Endothelial cell of umbilical vein (primary cell): Measurements from ENCODE around the gene MCC. TPM values are rescaled to one million over a fixed set of nuclear protein-coding genes. Genes with fewer than 3 reads are reported as not detected.
"Not testable (repeated sequence)": the region's sequence is repeated elsewhere in the genome, so short reads cannot be mapped to it uniquely, and the experiment has no call there.

Source experiments
- BruUV-seq: library from RNA; stranded (reverse); fragments of 400-500 nt; replicated peaks from 2 replicates; lab custom pipeline; 2021; lab: Mats Ljungman, UMichigan
- CTCF ChIA-PET: fragments of 300-600, 350-600 bp; sonication (Branson Sonifier 250); formaldehyde crosslinking; loops from one replicate; lab custom pipeline; 2021; ENCODE audit warnings: antibody characterized with exemption, inconsistent platforms; lab: Charles Lee
- POLR2A ChIA-PET: fragments of 300-600, 350-600 bp; sonication (Branson Sonifier 250); formaldehyde crosslinking; loops from one replicate; lab custom pipeline; 2021; ENCODE audit warnings: antibody characterized with exemption, inconsistent platforms; lab: Charles Lee
- DNase-seq: peaks from one replicate; pipeline ENCODE4 v3.0.0-alpha.2; 2011; ENCODE audit warnings: low read depth, low spot score
- FAIRE-seq: peaks from 2 replicates; lab custom pipeline; 2011; peaks lifted over from hg19 to GRCh38; lab: Jason Lieb, UNC
- H2AFZ ChIP-seq: 2 replicates; pipeline ENCODE4 v1.6.0; 2012; ENCODE audit warnings: low read depth, low read length, control low read depth, inconsistent platforms
- H3K27ac ChIP-seq: 2 replicates; pipeline ENCODE4 v1.5.1; 2011; ENCODE audit warnings: low read depth, mild to moderate bottlenecking, control low read depth, low read length, moderate library complexity; ENCODE audit not compliant: insufficient read depth
- H3K27me3 ChIP-seq, 2 experiments: 2 replicates each; pipeline versions ENCODE4 v1.6.0 to v1.6.1; 2011; ENCODE audit warnings: low read length in 2 of 2, mixed read lengths in 1 of 2; ENCODE audit not compliant: control insufficient read depth in 2 of 2, insufficient read depth in 2 of 2
- H3K36me3 ChIP-seq, 2 experiments: 2 replicates in 1 of 2; 3 replicates in 1 of 2; pipeline ENCODE4 v1.5.1; 2011; ENCODE audit warnings: low read length in 2 of 2, mild to moderate bottlenecking in 1 of 2, moderate library complexity in 1 of 2; ENCODE audit not compliant: control insufficient read depth in 2 of 2, insufficient read depth in 2 of 2; ENCODE audit errors: extremely low read depth in 1 of 2
- H3K4me1 ChIP-seq: 3 replicates; pipeline ENCODE4 v1.5.1; 2011; ENCODE audit warnings: mild to moderate bottlenecking, low read length; ENCODE audit not compliant: control insufficient read depth, insufficient read depth; ENCODE audit errors: extremely low read depth
- H3K4me2 ChIP-seq: 2 replicates; pipeline ENCODE4 v1.6.1; 2011; ENCODE audit warnings: low read length, control low read depth, mixed read lengths; ENCODE audit not compliant: insufficient read depth
- H3K4me3 ChIP-seq, 3 experiments: fragments of 200-600 bp in 1 of 3; sonication (generic), shearing (Covaris generic) in 1 of 3; replicated peaks in 1 of 3; 2 replicates each; pipeline ENCODE4 v1.5.1; 2011 to 2016; ENCODE audit warnings: control low read depth in 3 of 3, low read length in 3 of 3, mild to moderate bottlenecking in 2 of 3, inconsistent platforms in 1 of 3, low read depth in 1 of 3, moderate library complexity in 1 of 3; ENCODE audit not compliant: insufficient read depth in 1 of 3
- H3K79me2 ChIP-seq: 2 replicates; pipeline ENCODE4 v1.6.0; 2012; ENCODE audit warnings: low read length, inconsistent platforms; ENCODE audit not compliant: control insufficient read depth, insufficient read depth
- H3K9ac ChIP-seq: replicated peaks from 2 replicates; pipeline ENCODE3; 2011; ENCODE audit warnings: low read length, control low read depth; ENCODE audit not compliant: insufficient read depth; ENCODE audit errors: extremely low read depth
- H3K9me1 ChIP-seq: replicated peaks from 3 replicates; pipeline ENCODE4 v1.6.0; 2011; ENCODE audit warnings: mild to moderate bottlenecking, low read length; ENCODE audit not compliant: control insufficient read depth, insufficient read depth; ENCODE audit errors: extremely low read depth
- H3K9me3 ChIP-seq: replicated peaks from 2 replicates; pipeline ENCODE4 v1.5.1; 2012; ENCODE audit warnings: low read length, inconsistent platforms; ENCODE audit not compliant: control insufficient read depth, insufficient read depth
- H4K20me1 ChIP-seq: replicated peaks from 2 replicates; pipeline ENCODE3; 2011; ENCODE audit warnings: mild to moderate bottlenecking, low read length; ENCODE audit not compliant: control insufficient read depth, insufficient read depth; ENCODE audit errors: extremely low read depth
- CTCF ChIP-seq, 2 donors: IDR thresholded peaks; 1 replicate in 1 of 2; 2 replicates in 1 of 2; pipeline ENCODE4 v1.5.1; 2011; ENCODE audit warnings: low read length in 2 of 2, mild to moderate bottlenecking in 2 of 2, moderate library complexity in 2 of 2, control low read depth in 1 of 2, inconsistent platforms in 1 of 2, low read depth in 1 of 2; ENCODE audit not compliant: insufficient read depth in 1 of 2; ENCODE audit errors: extremely low read depth in 1 of 2
- EZH2 ChIP-seq: IDR thresholded peaks from 2 replicates; pipeline ENCODE4 v1.6.1; 2012; ENCODE audit warnings: borderline replicate concordance, low read depth, mild to moderate bottlenecking, moderate library complexity, low read length, inconsistent platforms; ENCODE audit not compliant: severe bottlenecking
- FOS ChIP-seq: IDR thresholded peaks from 2 replicates; pipeline ENCODE4 v1.6.1; 2011; ENCODE audit warnings: mild to moderate bottlenecking, low read length, moderate library complexity, borderline replicate concordance; ENCODE audit not compliant: insufficient read depth
- GATA2 ChIP-seq: IDR thresholded peaks from 2 replicates; pipeline ENCODE4 v1.7.0; 2011; ENCODE audit warnings: low read depth, mild to moderate bottlenecking, moderate library complexity, mixed read lengths, low read length; ENCODE audit not compliant: insufficient read length, insufficient read depth
- JUN ChIP-seq: IDR thresholded peaks from 2 replicates; pipeline ENCODE4 v1.6.1; 2011; ENCODE audit warnings: borderline replicate concordance, low read depth; ENCODE audit not compliant: insufficient read length, insufficient read depth
- MYC ChIP-seq: IDR thresholded peaks from one replicate; pipeline ENCODE4 v1.6.1; 2011; ENCODE audit warnings: mild to moderate bottlenecking, low read depth, low read length
- POLR2A ChIP-seq: IDR thresholded peaks from 2 replicates; pipeline ENCODE4 v1.6.1; 2012; ENCODE audit warnings: low read depth, mild to moderate bottlenecking, control low read depth, low read length
- POLR2AphosphoS5 ChIP-seq: IDR thresholded peaks from 2 replicates; pipeline ENCODE4 v1.6.1; 2012; ENCODE audit warnings: low read depth, mild to moderate bottlenecking, control low read depth, low read length, moderate library complexity; ENCODE audit not compliant: insufficient read depth
- dilution Hi-C: fragments of 300-500 bp; cut with MboI; formaldehyde crosslinking; loops from one replicate; pipeline ENCODE4 v1.15.0; 2019; ENCODE audit warnings: low sequenced_read_pairs; ENCODE audit not compliant: extremely low pct_ligation_motif_present
- intact Hi-C: fragments of 100-400 bp; cut with micrococcal nuclease; formaldehyde crosslinking; loops from one replicate; pipeline ENCODE4 v1.10.0; 2022
- polyA plus RNA-seq, 4 experiments: library from polyadenylated mRNA; depleted of rRNA in 3 of 4; stranded (reverse) in 3 of 4; unstranded in 1 of 4; fragments of >200 nt; gene quantifications; 2 replicates each; pipeline versions ENCODE4 v1.2.1 to v1.2.3, GENCODE V29; 2011 to 2012; ENCODE audit warnings: missing spikeins in 1 of 4
- total RNA-seq: library from RNA; stranded (reverse); gene quantifications from 2 replicates; pipeline ENCODE4 v1.2.3, GENCODE V29; 2021
- TF ChIP-seq, protein P1 (sequence below): IDR thresholded peaks from 2 replicates; pipeline ENCODE4 v1.6.1; 2011; ENCODE audit not compliant: insufficient read depth, insufficient read length

Gene MCC
- total and polyA plus RNA-seq, 2 donors (not counting 3 experiments of a cell fraction or from before 2014, with no cell fraction given): 6.9 to 27.5 TPM

DNA sequence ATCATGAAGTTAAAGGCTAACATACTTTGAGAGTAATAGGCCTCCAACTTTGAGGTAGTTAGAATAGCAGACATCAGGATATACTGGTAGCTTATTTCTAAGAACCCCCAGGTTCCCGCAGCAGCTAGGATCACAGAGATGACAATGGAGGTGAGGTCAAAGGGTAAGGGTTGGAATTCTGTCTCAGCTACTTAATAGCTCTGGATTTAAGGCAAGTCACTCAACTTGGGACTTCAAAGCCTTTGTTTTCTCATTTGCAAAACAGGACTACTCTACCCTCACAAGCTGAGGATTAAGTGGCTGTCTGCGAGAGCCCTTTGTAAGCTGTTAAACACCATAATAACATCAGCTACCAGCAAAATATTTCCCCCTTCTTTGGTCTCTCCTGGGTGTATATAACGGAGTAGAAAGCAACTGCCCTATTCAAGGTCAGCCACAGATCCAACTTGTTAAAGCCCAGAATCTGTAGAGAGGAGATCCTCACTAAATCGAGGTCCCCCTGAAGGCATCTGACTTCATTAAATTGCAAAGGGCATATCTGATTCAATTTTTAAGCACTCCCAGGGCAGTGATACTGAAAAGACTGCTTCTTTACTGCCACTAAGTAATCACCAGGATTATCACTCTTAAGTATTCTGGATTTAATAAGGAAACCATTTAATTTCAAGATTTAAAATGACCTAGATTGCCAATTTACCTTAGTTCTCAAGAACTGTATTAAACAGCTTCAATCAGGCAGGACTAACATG lies 407.0 kb downstream of the MCC start:
- Histone ChIP-seq H3K36me3 (peaks cover 0 to 8% of the 10 kb centered on the region in 2 experiments), H3K4me3 (no peak overlapping the region), H3K4me2 (peak overlapping the region; percentile 51), H3K27ac (peak overlapping the region; percentile 69), H3K9me1 (no peaks in the 10 kb centered on the region), H2AFZ (no peak overlapping the region), H3K79me2 (no peaks in the 10 kb centered on the region), H3K27me3 (no peaks in the 10 kb centered on the region), H4K20me1 (no peaks in the 10 kb centered on the region), H3K9me3 (no peaks in the 10 kb centered on the region), H3K9ac (peak overlapping the region; percentile 28), H3K4me1 (peaks cover 19% of the 10 kb centered on the region)
- intact Hi-C loops: loop anchor here (5.0 kb wide), 1 partner anchor 84 kb away; no protein-coding TSS in a partner anchor
- ChIA-PET POLR2A (interaction anchor here (1.0 kb wide), 1 partner anchor 22 kb away, joined by 3 read pairs; no protein-coding TSS in a partner anchor), CTCF (interaction anchor here (0.7 to 1.9 kb wide), 5 partner anchors 10 to 85 kb away, joined by 3 to 5 read pairs (median 4); no protein-coding TSS in a partner anchor)
- DNase-seq (no peak), FAIRE-seq (no peak)
- TF ChIP-seq CTCF (IDR thresholded peaks at IDR 0.05; ENCODE audit: extremely low read depth in 1 of 2, insufficient read depth in 1 of 2, low read depth in 1 of 2, low read length in 2 of 2) (no peak), FOS (no peak), POLR2A (no peak), POLR2AphosphoS5 (no peak), JUN (no peak), EZH2 (no peak), GATA2 (no peak), MYC (no peak)
- TF ChIP-seq, protein P1, sequence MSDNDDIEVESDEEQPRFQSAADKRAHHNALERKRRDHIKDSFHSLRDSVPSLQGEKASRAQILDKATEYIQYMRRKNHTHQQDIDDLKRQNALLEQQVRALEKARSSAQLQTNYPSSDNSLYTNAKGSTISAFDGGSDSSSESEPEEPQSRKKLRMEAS: no peak
- dilution Hi-C loops: no loop called here
- BruUV-seq: TSS peak; percentile 40

DNA sequence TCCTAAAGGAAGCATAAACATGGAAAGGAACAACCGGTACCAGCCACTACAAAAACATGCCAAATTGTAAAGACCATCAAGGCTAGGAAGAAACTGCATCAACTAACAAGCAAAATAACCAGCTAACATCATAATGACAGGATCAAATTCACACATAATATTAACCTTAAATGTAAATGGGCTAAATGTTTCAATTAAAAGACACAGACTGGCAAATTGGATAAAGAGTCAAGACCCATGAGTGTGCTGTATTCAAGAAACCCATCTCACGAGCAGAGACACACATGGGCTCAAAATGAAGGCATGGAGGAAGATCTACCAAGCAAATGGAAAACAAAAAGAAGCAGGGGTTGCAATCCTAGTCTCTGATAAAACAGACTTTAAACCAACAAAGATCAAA lies 411.6 kb downstream of the MCC start:
- POLR2A ChIA-PET, H3K4me2 ChIP-seq, H3K4me3 ChIP-seq, H3K79me2 ChIP-seq, H3K9me3 ChIP-seq, H3K27ac ChIP-seq, dilution Hi-C loops, intact Hi-C loops, BruUV-seq, H3K36me3 ChIP-seq, H3K4me1 ChIP-seq, H3K9me1 ChIP-seq, H4K20me1 ChIP-seq, H3K9ac ChIP-seq, DNase-seq, FAIRE-seq, H3K27me3 ChIP-seq, H2AFZ ChIP-seq: not testable (repeated sequence)
- CTCF ChIA-PET: interaction anchor here (1.4 kb wide), 1 partner anchor 18 kb away, joined by 3 read pairs; no protein-coding TSS in a partner anchor
